HEK293 (cell line): ENCODE measurements around the gene ASPSCR1.

ENCODE experiments used
- CTCF ChIA-PET: fragments of 350-600 bp; formaldehyde crosslinking; extraction: SDS; loops from one replicate; lab custom pipeline; 2021; ENCODE audit warnings: antibody characterized with exemption; lab: Yijun Ruan, JAX
- POLR2A ChIA-PET: fragments of 300-600 bp; formaldehyde crosslinking; extraction: SDS; loops from one replicate; lab custom pipeline; 2020; ENCODE audit warnings: antibody characterized with exemption, inconsistent platforms; lab: Yijun Ruan, JAX
- H3K27ac ChIP-seq: fragments of 200-500 bp; sonication (Bioruptor generic); 2 replicates; pipeline ENCODE4 v1.5.1; 2014; ENCODE audit warnings: low read depth, low read length, control low read depth, inconsistent platforms; ENCODE audit errors: extremely low read depth
- H3K36me3 ChIP-seq, 2 experiments: fragments of 200-500 bp in 1 of 2; sonication (Bioruptor generic) in 1 of 2; 1 replicate in 1 of 2; 2 replicates in 1 of 2; pipeline ENCODE4 v1.5.1; 2014 to 2017; ENCODE audit warnings: inconsistent platforms in 2 of 2, low read length in 2 of 2; ENCODE audit not compliant: control insufficient read depth in 2 of 2, insufficient read depth in 1 of 2
- H3K4me1 ChIP-seq: fragments of 200-500 bp; sonication (Bioruptor generic); 2 replicates; pipeline ENCODE4 v1.5.1; 2014; ENCODE audit warnings: mild to moderate bottlenecking, low read length, inconsistent platforms; ENCODE audit not compliant: control insufficient read depth, insufficient read depth
- H3K4me3 ChIP-seq: 2 replicates; pipeline ENCODE4 v1.5.1; 2011; ENCODE audit warnings: low read depth, mild to moderate bottlenecking, control low read depth, low read length, moderate library complexity
- H3K9me3 ChIP-seq: fragments of 200-500 bp; sonication (Bioruptor generic); 2 replicates; pipeline ENCODE4 v1.5.1; 2014; ENCODE audit warnings: low read depth, low read length, inconsistent platforms; ENCODE audit not compliant: control insufficient read depth, insufficient read depth
- GLIS2 ChIP-seq: fragments of 450-650 bp; formaldehyde crosslinking; IDR thresholded peaks from 2 replicates; pipeline ENCODE4 v1.5.1; 2016; ENCODE audit warnings: missing biosample characterization, missing genetic modification characterization
- KLF1 ChIP-seq: fragments of 450-650 bp; formaldehyde crosslinking; IDR thresholded peaks from 2 replicates; pipeline ENCODE4 v1.5.1; 2016; ENCODE audit warnings: missing biosample characterization, missing genetic modification characterization
- MEIS1 ChIP-seq: sonication (generic); formaldehyde crosslinking; IDR thresholded peaks from 2 replicates; pipeline ENCODE4 v1.8.1; 2022; ENCODE audit warnings: missing genetic modification reagents, mild to moderate bottlenecking, borderline replicate concordance
- SCRT1 ChIP-seq: fragments of 450-650 bp; formaldehyde crosslinking; IDR thresholded peaks from 2 replicates; pipeline ENCODE4 v1.5.1; 2016; ENCODE audit warnings: missing biosample characterization, missing genetic modification characterization, borderline replicate concordance
- TCF7L2 ChIP-seq: IDR thresholded peaks from 2 replicates; pipeline ENCODE4 v1.6.1; 2011; ENCODE audit warnings: low read depth, mild to moderate bottlenecking, inconsistent platforms, low read length, moderate library complexity, borderline replicate concordance
- ZNF157 ChIP-seq: fragments of 450-650 bp; formaldehyde crosslinking; IDR thresholded peaks from 2 replicates; pipeline ENCODE4 v1.5.1; 2016; ENCODE audit warnings: missing biosample characterization, missing genetic modification characterization
- ZNF391 ChIP-seq: fragments of 450-650 bp; formaldehyde crosslinking; IDR thresholded peaks from 2 replicates; pipeline ENCODE4 v1.5.1; 2016; ENCODE audit warnings: low read depth, missing biosample characterization, missing genetic modification characterization, borderline replicate concordance
- ZNF585B ChIP-seq: fragments of 450-650 bp; formaldehyde crosslinking; IDR thresholded peaks from 2 replicates; pipeline ENCODE4 v1.5.1; 2016; ENCODE audit warnings: missing biosample characterization, missing genetic modification characterization
- ZNF747 ChIP-seq: fragments of 450-650 bp; formaldehyde crosslinking; IDR thresholded peaks from 2 replicates; pipeline ENCODE4 v1.5.1; 2016; ENCODE audit warnings: missing biosample characterization, missing genetic modification characterization
- ZNF76 ChIP-seq: fragments of 450-650 bp; formaldehyde crosslinking; IDR thresholded peaks from 2 replicates; pipeline ENCODE4; 2016; ENCODE audit warnings: low read depth, missing biosample characterization, missing genetic modification characterization, borderline replicate concordance
- TF ChIP-seq, protein P1 (sequence below): fragments of 450-650 bp; formaldehyde crosslinking; IDR thresholded peaks from 2 replicates; pipeline ENCODE4 v1.5.1; 2016; ENCODE audit warnings: missing biosample characterization, missing genetic modification characterization
- TF ChIP-seq, protein P2 (sequence below): IDR thresholded peaks from 2 replicates; pipeline ENCODE4 v1.6.1; 2011; ENCODE audit warnings: mild to moderate bottlenecking, low read depth, low read length, borderline replicate concordance
- TF ChIP-seq, protein P3 (sequence below): fragments of 450-650 bp; formaldehyde crosslinking; IDR thresholded peaks from 2 replicates; pipeline ENCODE4 v1.5.1; 2016; ENCODE audit warnings: missing biosample characterization, missing genetic modification characterization
- TF ChIP-seq, protein P4 (sequence below): fragments of 450-650 bp; formaldehyde crosslinking; IDR thresholded peaks from 2 replicates; pipeline ENCODE4 v1.5.1; 2016; ENCODE audit warnings: missing biosample characterization, missing genetic modification characterization
- TF ChIP-seq, protein P5 (sequence below): fragments of 450-650 bp; formaldehyde crosslinking; IDR thresholded peaks from 2 replicates; pipeline ENCODE4 v1.5.1; 2017; ENCODE audit warnings: missing biosample characterization, missing genetic modification characterization
- TF ChIP-seq, protein P6 (sequence below): fragments of 450-650 bp; formaldehyde crosslinking; IDR thresholded peaks from 2 replicates; pipeline ENCODE4 v1.5.1; 2016; ENCODE audit warnings: missing biosample characterization, missing genetic modification characterization

Gene ASPSCR1

DNA sequence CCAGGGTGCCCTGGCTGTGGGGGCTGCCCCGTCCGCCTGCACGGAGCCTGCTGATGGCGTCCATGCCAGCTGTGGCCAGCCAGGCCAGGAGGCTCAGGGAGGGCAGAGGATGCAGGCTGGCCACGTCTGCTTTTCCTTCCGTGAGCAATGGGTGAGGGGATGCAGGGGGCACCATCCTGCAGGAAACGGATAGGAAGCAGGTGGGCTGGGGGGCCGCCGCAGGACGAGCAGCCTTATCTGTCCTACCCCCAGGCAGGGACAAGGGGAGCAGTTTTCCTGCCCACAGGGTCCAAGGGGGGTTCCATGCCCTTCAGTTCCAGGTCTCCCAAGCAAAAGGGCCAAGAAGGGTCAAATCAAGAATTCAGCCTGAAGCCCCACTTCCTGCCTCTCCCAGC, 81.4 kb downstream of the ASPSCR1 start:
- POLR2A ChIA-PET: interaction anchor here (0.7 to 14.2 kb wide), 7 partner anchors 15 to 45 kb away, joined by 3 to 96 read pairs (median 5); partner anchors contain the start of genes DCXR and RAC3
- CTCF ChIA-PET: no interaction called here
- H3K27ac ChIP-seq: peak overlapping the region; percentile 47; the same call in 1 of the 2 replicates
- no peak overlapping the region for H3K4me3 ChIP-seq
- no peaks in the 10 kb centered on the region for H3K4me1 ChIP-seq
- peaks cover 3 to 99% of the 10 kb centered on the region in 2 experiments; a peak in 2 of 3 replicates for H3K36me3 ChIP-seq
- H3K9me3 ChIP-seq: no peaks in the 10 kb centered on the region
- TF ChIP-seq, protein P1, sequence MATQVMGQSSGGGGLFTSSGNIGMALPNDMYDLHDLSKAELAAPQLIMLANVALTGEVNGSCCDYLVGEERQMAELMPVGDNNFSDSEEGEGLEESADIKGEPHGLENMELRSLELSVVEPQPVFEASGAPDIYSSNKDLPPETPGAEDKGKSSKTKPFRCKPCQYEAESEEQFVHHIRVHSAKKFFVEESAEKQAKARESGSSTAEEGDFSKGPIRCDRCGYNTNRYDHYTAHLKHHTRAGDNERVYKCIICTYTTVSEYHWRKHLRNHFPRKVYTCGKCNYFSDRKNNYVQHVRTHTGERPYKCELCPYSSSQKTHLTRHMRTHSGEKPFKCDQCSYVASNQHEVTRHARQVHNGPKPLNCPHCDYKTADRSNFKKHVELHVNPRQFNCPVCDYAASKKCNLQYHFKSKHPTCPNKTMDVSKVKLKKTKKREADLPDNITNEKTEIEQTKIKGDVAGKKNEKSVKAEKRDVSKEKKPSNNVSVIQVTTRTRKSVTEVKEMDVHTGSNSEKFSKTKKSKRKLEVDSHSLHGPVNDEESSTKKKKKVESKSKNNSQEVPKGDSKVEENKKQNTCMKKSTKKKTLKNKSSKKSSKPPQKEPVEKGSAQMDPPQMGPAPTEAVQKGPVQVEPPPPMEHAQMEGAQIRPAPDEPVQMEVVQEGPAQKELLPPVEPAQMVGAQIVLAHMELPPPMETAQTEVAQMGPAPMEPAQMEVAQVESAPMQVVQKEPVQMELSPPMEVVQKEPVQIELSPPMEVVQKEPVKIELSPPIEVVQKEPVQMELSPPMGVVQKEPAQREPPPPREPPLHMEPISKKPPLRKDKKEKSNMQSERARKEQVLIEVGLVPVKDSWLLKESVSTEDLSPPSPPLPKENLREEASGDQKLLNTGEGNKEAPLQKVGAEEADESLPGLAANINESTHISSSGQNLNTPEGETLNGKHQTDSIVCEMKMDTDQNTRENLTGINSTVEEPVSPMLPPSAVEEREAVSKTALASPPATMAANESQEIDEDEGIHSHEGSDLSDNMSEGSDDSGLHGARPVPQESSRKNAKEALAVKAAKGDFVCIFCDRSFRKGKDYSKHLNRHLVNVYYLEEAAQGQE: no peak
- no peak for TF ChIP-seq ZNF76 (tag by site-specific recombination)
- no peak for TF ChIP-seq MEIS1 (CRISPR knock-in tag)
- no peak for TF ChIP-seq ZNF391 (tag by site-specific recombination)
- TF ChIP-seq, protein P2, sequence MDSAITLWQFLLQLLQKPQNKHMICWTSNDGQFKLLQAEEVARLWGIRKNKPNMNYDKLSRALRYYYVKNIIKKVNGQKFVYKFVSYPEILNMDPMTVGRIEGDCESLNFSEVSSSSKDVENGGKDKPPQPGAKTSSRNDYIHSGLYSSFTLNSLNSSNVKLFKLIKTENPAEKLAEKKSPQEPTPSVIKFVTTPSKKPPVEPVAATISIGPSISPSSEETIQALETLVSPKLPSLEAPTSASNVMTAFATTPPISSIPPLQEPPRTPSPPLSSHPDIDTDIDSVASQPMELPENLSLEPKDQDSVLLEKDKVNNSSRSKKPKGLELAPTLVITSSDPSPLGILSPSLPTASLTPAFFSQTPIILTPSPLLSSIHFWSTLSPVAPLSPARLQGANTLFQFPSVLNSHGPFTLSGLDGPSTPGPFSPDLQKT: no peak
- no peak for TF ChIP-seq ZNF157
- no peak for TF ChIP-seq ZNF747
- TF ChIP-seq TCF7L2: no peak
- TF ChIP-seq GLIS2 (tag by site-specific recombination): peak; percentile 20; the same call in 1 of the 2 replicates
- TF ChIP-seq, protein P3, sequence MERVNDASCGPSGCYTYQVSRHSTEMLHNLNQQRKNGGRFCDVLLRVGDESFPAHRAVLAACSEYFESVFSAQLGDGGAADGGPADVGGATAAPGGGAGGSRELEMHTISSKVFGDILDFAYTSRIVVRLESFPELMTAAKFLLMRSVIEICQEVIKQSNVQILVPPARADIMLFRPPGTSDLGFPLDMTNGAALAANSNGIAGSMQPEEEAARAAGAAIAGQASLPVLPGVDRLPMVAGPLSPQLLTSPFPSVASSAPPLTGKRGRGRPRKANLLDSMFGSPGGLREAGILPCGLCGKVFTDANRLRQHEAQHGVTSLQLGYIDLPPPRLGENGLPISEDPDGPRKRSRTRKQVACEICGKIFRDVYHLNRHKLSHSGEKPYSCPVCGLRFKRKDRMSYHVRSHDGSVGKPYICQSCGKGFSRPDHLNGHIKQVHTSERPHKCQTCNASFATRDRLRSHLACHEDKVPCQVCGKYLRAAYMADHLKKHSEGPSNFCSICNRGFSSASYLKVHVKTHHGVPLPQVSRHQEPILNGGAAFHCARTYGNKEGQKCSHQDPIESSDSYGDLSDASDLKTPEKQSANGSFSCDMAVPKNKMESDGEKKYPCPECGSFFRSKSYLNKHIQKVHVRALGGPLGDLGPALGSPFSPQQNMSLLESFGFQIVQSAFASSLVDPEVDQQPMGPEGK (tag by site-specific recombination): 0 out of 2 replicates have a peak, but pooled peaks have one; percentile 15
- TF ChIP-seq, protein P4, sequence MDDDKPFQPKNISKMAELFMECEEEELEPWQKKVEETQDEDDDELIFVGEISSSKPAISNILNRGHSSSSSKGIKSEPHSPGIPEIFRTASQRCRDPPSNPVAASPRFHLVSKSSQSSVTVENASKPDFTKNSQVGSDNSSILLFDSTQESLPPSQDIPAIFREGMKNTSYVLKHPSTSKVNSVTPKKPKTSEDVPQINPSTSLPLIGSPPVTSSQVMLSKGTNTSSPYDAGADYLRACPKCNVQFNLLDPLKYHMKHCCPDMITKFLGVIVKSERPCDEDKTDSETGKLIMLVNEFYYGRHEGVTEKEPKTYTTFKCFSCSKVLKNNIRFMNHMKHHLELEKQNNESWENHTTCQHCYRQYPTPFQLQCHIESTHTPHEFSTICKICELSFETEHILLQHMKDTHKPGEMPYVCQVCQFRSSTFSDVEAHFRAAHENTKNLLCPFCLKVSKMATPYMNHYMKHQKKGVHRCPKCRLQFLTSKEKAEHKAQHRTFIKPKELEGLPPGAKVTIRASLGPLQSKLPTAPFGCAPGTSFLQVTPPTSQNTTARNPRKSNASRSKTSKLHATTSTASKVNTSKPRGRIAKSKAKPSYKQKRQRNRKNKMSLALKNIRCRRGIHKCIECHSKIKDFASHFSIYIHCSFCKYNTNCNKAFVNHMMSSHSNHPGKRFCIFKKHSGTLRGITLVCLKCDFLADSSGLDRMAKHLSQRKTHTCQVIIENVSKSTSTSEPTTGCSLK (tag by site-specific recombination): no peak
- TF ChIP-seq, protein P5, sequence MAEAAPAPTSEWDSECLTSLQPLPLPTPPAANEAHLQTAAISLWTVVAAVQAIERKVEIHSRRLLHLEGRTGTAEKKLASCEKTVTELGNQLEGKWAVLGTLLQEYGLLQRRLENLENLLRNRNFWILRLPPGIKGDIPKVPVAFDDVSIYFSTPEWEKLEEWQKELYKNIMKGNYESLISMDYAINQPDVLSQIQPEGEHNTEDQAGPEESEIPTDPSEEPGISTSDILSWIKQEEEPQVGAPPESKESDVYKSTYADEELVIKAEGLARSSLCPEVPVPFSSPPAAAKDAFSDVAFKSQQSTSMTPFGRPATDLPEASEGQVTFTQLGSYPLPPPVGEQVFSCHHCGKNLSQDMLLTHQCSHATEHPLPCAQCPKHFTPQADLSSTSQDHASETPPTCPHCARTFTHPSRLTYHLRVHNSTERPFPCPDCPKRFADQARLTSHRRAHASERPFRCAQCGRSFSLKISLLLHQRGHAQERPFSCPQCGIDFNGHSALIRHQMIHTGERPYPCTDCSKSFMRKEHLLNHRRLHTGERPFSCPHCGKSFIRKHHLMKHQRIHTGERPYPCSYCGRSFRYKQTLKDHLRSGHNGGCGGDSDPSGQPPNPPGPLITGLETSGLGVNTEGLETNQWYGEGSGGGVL (tag by site-specific recombination): no peak
- no peak for TF ChIP-seq ZNF585B (tag by site-specific recombination)
- TF ChIP-seq KLF1: no peak
- TF ChIP-seq SCRT1 (tag by site-specific recombination): no peak
- TF ChIP-seq, protein P6, sequence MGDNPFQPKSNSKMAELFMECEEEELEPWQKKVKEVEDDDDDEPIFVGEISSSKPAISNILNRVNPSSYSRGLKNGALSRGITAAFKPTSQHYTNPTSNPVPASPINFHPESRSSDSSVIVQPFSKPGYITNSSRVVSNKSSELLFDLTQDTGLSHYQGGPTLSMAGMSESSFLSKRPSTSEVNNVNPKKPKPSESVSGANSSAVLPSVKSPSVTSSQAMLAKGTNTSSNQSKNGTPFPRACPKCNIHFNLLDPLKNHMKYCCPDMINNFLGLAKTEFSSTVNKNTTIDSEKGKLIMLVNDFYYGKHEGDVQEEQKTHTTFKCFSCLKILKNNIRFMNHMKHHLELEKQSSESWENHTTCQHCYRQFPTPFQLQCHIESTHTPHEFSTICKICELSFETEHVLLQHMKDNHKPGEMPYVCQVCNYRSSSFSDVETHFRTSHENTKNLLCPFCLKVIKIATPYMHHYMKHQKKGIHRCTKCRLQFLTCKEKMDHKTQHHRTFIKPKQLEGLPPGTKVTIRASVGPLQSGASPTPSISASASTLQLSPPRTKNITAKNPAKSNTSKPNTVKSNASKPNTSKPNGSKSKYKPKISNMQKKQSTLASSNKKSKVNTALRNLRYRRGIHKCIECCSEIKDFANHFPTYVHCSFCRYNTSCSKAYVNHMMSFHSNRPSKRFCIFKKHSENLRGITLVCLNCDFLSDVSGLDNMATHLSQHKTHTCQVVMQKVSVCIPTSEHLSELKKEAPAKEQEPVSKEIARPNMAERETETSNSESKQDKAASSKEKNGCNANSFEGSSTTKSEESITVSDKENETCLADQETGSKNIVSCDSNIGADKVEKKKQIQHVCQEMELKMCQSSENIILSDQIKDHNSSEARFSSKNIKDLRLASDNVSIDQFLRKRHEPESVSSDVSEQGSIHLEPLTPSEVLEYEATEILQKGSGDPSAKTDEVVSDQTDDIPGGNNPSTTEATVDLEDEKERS (tag by site-specific recombination): no peak
